HK-2 (cell line): Measurements from ENCODE around the gene FBXO28.

Source experiments
- DNase-seq: peaks from one replicate; pipeline ENCODE4 v3.0.0-alpha.2; 2018; ENCODE audit not compliant: unreplicated experiment

Gene FBXO28

DNA sequence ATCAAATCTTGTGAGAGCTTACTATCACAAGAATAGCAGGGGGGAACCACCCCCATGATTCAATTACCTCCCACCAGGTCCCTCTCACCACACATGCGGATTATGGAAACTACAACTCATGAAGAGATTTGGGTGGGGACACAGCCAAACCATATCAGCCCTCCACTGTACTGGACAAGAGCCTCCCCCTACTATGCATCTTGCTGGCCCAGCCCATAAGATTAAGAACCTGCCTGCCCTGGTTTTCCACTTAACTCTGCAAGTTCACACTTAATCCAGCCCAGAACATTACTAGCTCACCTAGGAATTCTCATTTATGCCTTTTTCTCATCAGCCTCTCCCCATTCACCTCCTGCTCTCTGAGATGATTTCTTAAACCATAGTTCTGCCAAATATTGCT, 18.0 kb upstream of the FBXO28 start:
- DNase-seq: no peak

DNA sequence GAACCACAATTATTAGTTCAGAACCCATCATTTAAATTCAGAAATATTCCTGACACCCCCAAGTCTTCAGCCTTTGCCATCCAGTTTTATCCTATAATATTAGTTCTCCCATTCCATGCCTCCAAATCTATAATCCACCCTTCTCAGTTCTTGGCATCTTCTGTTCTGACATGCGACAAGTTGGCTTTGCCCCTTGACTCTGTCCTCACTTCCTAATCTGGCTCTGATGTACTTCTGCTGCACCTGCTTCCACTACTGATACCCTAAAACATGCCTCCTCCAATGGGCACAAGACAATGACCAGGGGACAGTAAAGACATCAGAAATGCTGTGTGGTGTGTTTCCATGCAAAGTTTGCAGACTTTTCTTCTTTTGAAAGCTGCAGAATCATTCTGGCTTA, 17.1 kb upstream of the FBXO28 start:
- no peak for DNase-seq

DNA sequence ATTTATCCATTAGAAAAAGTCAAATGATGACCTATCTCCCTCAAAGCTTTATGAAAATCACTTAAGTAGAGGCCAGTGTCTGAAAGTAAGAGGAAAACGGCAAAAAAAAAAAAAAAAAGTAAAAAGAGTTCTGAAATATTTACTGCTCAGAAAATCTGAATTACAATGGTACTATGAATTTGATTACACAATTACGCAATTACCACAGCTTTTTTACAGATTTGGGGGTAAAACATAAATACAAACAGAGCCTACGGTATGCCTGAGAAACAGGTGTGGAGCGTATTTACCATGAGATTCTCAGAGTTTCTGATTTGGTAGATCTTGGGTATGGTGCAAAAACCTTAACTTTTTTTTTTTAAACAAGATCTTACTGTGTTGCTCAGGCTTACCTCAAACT, 15.9 kb upstream of the FBXO28 start:
- no peak for DNase-seq

DNA sequence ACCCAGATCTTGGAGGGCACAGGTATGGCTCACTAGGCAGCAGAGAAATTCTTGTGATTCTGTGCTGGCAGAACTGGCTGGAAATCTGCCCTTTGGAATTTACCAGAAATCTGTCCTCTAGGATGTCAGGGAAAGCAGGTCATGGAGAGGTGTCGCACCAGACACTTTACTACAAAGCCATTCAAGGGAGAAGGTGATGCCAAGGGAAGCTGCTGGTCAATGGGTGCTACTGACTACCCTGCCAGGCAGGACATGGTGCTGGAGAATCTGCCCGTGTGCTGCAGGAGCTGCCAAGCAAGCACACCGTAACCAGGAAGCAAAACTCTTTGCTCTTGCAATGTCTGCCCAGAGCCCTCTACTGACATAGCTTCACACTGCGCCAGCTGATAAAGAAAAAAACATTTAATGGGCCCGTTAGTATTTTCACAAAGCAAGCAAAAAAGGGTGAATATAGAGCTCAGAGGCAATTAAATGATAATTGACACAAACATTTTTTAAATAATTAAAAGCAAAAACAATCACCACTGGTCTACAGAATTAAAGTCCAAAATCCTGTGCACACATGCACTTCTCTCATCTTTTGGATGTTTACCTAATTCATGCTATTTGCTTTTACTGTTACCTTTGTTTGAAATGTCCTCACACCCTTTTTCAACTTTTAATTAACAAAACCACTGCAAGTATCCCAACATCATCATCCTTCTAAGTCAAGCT, 7.2 kb upstream of the FBXO28 start:
- peak; percentile 55 for DNase-seq

DNA sequence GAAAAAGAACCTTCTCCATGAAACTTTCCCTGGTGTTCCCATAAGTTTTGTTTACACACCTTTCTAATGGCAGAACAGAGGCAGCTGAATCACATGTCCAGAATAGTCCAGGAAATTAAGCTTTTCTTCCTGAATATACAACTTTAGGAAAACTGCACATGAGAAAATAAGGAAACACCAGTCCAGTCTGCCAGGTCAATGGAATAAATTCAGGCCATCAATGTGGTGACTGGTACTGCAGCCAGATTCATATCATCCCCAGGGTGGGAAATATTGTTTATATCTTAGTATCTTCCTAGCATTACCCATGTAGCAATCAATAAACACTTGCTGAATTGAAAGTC, 6.7 kb upstream of the FBXO28 start:
- no peak for DNase-seq

DNA sequence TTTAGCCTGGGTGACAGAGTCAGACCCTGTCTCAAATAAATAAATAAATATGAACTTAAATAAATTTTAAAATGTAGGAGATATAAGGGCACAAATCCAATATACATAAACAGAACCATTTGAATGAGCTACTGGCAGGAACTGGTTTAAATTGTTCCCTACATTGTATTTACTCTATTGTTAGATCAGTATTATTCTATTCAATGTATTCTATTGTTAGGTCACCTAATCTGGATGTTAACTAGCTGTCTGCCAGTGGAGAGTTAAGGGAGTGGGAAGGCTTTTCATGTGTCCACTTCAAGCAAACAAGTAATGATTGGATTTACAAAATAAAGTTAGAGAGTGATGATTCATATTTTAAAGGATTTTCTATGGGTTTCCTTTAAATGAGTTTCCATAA, 4.9 kb upstream of the FBXO28 start:
- DNase-seq: no peak

DNA sequence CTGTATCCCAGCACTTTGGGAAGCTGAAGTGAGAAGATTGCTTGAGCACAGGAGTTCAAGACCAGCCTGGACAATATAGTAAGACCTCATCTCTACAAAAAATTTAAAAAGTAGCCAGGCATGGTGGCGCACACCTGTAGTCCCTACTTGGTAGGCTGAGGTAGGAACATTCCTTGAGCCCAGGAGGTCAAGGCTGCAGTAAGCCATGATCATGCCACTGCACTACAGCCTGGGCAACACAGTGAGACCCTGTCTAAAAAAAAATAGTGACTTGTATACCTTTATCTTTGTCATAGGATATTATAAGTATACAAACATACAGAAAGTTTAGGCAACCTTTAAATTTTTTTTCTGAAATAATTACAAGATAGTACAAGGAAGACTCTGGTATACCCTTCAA, 3.9 kb upstream of the FBXO28 start:
- no peak for DNase-seq

DNA sequence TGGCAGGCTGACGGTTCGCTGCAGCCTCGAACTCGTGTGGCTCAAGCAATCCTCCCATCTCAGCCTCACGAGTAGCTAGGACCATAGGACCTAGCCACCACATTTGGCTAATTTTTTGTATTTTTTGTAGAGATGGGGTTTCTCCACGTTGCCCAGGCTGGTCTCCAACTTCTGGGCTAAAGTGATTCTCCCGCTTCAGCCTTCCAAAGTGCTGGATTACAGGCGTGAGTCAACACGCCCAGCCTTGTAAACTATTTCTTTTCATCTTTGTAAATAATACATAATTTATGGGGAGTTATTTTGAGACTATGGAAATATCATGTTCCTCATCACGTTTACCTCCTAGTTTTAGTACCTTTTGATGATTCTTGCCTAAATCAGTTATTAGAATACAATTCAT, 906 bp upstream of the FBXO28 start:
- DNase-seq: no peak

DNA sequence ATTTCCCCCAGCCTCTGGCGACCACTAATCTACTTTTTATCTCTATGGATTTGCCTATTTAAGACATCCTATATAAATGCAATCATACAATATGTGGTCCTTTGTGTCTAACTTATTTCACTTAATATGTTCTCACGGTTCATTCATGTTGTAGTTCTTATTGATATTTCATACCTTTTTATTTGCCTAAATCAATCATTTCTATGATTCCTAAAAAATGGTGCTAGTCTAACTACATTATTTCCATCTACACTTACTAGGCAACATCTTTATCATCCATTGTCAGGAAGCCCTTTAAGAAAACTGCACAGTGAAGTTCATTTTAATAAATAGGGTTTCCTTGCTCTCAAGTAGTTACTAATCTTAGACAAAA, 380 bp upstream of the FBXO28 start:
- DNase-seq: no peak

DNA sequence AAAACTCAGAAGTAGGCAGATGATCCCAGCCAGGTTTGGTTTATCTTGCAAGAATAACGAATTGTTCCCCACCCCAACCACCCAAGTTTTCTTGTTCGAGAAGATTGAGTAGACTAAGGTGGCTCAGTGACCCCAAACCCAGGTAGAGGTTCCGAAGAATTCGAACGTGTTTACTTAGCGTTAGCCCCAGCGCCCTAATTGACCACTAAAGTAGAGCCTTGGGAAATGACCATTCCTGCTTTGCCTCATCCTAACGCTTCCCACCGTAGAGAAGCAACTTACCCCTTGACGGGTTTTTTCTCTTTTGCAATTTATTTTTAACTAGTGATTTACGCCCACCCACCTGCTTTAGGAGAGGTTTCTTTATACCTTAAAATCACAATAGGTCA, 870 bp downstream of the FBXO28 start:
- no peak for DNase-seq

DNA sequence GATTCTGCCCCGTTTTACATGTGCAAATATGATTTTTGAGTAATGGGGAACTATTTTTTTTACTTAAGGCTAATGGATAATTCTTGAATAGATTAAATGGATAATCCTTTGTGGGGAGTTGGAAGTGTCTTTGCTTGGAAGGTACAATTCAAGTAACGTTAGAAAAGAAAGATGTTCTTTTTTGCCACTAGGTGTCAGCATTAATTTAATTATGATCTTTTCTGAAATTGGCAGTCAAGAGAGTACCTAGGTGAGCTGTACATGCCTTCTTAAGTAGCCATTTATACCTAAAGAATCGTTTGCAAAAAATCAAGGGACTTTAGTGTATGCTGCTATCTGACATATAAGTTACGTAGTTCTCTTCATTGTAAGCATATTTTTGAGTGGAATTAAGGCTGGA, 2.2 kb downstream of the FBXO28 start:
- DNase-seq: no peak

DNA sequence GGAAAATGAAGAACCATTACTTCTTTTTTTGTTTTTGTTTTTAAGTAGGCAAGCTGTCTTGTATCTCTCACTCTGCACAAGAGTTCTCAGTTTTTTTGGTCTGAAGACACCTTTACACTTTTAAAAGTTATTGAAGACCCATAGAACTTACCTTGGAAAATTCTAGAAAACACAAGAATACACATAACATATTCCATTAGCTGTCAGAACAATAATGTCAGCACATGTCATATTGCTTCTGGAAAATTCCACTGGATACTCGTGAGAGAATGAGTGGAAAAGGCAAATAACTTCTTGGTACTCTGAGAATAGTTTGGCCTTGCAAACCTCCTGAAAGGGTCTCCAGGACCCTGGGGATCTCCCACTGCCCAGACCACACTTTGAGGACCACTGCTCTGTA, 4.8 kb downstream of the FBXO28 start:
- no peak for DNase-seq

DNA sequence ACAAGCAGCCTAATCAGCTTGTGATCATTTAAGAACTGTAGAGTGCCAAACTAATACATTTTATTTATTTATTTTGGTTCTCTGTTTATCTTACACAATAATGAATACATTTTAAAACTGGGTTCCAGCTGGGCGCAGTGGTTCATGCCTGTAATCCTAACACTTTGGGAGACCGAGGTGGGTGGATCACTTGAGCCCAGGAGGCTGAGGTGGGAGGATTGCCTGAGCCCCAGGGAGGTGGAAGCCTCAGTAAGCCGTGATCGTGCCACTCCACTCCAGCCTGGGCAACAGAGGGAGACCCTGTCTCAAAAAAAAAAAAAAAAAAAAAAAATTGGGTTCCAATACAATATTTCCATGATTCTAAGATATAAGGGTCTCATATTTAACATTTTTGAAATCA, 9.2 kb downstream of the FBXO28 start:
- no peak for DNase-seq

DNA sequence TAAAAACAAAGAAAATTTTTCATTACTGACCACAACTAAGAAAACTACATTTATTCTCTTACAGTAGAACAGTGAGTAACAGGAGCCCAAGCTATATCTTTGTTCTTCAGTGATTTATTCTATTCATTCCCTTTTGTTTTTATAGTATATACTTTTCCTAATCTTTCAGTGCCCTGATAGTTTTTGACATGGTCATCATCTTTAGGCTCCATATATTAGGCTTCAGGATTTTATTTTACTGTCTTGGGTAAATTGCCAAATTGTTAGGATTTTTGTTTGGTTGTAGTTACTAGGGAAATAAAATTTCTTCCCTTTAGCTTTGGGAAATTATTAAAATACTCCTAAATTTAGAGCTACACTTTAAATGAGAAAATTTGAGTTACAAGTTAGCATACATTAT, 10.3 kb downstream of the FBXO28 start:
- DNase-seq: no peak

DNA sequence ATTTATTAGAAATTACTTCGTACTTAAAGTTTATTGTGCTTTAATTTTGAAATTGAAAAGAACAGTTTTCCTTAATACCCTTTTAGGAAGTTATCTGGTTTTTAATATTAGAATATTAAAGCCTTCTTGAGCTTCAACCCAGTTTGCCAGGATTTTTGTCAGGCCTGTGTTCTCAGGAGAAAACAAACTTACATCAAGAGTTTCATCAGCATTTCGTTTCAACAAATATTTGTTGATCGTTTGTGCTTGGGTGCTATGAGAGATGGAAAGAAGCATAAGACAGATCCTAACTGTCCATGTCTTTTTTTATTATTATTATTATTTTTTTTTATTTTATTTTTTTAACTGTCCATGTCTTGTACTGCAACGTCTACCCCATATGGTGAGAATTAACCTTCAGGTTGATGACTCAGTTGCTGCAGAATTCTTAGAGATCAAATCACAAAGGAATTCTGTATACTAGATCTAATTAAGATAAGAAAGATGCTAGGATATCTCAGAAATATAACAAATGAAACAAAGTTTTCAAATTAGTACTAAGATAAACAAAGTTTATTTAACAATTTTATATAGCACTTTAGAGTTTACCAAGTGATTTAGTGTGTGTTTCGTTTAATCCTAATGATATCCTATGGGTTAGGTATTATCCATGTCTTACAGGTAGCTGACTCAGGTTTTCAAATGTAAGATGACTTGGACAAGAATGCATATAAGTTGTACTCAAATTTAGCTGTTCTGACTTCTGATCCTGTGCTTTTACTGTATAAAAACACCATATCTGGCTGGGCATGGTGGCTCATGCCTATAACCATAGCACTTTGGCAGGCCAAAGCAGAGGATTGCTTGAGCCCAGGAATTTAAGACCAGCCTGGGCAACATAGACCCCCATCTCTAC, 14.3 kb downstream of the FBXO28 start:
- DNase-seq: no peak

DNA sequence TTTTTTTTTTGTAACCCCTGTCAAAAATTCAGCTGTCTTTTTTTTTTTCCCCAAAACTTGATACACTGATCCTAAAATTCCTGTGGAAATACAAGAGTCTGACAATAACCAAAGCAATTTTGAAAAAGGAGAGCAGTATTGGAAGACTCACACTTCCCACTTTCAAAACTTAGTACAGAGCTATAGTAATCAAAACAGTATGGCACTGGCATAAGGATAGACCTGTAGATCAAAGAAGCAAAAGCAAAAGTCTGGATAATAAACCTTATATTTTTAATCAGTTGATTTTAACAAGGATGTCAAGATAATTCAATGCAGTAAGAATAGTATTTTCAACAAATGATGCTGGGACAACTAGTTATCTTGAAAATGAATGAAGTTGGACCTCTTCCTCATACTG, 17.3 kb downstream of the FBXO28 start:
- no peak for DNase-seq

DNA sequence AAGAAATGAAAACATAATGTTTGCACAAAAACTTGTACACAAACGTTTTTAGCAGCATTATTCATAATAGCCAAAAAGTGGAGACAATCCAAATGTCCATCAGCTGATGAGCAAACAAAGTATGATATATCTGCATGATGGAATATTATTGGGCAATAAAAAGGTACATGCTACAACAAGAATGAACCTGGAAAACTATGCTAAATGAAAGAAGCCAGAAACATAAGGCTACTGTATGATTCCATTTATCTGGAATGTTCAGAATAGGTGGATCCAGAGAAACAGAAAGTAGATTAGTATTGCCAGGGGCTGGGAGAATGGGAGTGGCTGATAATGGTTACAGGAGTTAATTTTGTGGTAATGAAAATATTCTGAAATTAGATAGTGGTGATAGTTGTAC, 19.0 kb downstream of the FBXO28 start:
- DNase-seq: no peak

DNA sequence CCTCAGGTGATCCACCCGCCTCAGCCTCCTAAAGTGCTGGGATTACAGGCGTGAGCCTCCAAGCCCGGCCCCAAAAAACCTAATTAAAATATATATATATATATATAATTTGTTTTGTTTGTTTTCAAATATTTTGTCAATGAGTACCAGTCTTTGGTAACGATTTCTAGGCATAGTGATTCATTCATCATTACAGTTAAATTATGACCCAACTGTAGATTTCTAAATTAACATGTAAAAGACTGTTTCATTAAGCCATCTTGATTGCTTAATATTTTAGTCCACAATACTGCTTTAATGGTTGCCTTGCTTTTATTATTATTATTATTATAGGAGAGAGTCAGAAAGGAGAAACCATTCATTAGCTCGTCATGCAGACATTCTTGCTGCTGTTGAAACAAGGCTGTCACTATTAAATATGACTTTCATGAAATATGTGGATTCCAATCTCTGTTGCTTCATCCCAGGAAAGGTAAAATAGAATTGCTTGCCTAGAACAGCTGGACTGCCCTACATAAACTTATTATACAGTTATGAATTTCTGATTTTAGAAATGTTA, 19.9 kb downstream of the FBXO28 start:
- DNase-seq: no peak

DNA sequence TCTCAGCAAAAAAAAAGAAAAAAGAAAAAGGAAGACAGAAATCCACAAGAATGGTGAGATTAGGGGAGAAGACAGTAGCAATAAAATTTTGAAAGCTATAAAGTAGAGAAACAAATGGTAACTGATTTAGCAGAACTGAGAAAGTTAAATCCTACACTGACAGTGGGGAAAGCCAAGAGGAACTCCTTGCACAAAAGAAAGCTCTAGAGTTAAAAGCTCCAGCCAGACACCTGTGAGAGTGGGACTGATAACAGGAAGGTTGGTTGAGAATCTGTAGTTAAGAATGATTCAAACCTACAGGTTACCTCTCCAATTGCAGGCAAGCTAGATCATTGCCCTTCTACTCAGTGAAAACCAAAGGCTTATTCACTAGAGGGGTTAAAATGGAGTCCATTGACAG, 23.6 kb downstream of the FBXO28 start:
- DNase-seq: no peak

DNA sequence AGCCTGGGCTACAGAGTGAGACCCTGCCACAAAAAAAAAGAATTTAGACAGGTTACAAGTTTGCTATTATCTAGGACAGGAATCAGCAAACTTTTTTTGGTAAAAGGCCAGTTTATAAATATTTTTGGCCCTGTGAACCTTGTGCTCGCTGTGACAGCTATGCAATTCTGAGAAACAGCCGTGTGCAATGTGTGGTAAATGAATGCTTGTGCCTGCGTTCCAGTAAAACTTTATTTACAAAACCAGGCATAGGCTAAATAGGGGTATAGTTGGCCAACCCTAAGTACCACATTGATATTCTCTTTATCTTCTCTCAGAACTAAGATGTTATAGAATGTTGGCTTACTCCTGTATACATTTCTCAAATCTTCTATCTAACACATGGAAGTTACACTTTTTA, 24.3 kb downstream of the FBXO28 start:
- no peak for DNase-seq

DNA sequence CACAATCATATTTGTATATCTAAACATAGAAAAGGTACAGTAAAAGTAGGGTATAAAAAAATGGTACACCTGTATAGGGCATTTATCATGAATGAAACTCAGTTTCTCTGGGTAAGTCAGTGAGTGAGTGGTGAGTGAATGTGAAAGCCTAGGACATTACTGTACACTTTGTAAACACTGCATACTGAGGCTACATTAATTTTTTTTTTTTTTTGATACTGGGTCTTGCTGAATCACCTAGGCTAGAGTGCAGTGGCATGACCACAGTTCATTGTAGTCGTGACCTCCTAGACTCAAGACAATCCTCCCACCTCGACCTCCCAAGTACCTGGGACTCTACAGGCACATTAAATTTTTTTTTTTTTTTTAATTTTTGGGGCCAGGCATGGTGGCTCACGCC, 27.8 kb downstream of the FBXO28 start:
- DNase-seq: no peak

DNA sequence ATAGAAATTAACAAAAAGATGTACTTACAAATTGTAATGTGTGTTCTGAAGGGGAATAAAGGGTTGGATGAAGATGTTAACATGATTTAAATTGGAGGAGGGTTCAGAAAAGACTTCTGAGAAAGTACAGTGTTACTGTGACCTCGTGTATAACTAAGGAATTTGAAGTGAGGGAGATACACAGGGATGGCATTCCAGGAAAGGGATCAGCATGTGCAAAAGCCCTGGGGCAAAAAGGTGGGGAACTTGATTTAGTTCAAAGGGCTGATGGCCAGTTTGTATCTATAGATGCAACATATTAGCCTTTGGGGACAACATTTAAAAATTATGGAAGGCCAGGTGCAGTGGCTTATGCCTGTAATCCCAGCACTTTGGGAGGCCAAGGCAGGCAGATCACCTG, 35.8 kb downstream of the FBXO28 start:
- no peak for DNase-seq

DNA sequence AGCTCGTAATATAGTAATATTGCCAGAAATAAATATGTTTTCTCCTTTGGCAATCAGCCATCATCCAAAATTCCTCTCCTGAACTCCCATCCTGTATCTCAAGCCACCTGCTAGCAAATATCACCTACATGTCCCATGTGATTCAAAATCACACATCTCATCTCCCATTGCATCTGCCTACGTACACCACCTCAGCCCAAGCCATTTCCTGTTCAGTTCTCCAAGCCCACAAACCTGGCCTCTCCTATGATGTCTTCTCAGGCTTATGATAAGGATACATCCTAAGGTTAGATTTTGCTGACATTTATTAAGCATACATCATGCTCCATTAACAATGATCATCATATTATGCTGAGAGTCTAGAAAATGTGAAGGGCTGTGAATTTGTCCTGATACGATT, 37.2 kb downstream of the FBXO28 start:
- no peak for DNase-seq
